Uterus (tissue), 2 donors: ENCODE results near the gene ST8SIA1.

ENCODE experiments used
- POLR2A ChIP-seq, 2 donors: fragments of 450-650 bp; IDR thresholded peaks; one replicate each; pipeline ENCODE4 v1.6.1; 2016; ENCODE audit warnings: antibody characterized with exemption in 2 of 2, mild to moderate bottlenecking in 1 of 2, moderate library complexity in 1 of 2
- TF ChIP-seq, protein P1 (sequence below), 4 experiments: fragments of 200-600 bp in 2 of 4; fragments of 450-650 bp in 2 of 4; sonication (generic) in 2 of 4; IDR thresholded peaks; one replicate each; pipeline ENCODE4 v1.5.1; 2016 to 2019; ENCODE audit warnings: antibody characterized with exemption in 4 of 4, mild to moderate bottlenecking in 2 of 4, moderate library complexity in 1 of 4

- TF ChIP-seq, protein P1, sequence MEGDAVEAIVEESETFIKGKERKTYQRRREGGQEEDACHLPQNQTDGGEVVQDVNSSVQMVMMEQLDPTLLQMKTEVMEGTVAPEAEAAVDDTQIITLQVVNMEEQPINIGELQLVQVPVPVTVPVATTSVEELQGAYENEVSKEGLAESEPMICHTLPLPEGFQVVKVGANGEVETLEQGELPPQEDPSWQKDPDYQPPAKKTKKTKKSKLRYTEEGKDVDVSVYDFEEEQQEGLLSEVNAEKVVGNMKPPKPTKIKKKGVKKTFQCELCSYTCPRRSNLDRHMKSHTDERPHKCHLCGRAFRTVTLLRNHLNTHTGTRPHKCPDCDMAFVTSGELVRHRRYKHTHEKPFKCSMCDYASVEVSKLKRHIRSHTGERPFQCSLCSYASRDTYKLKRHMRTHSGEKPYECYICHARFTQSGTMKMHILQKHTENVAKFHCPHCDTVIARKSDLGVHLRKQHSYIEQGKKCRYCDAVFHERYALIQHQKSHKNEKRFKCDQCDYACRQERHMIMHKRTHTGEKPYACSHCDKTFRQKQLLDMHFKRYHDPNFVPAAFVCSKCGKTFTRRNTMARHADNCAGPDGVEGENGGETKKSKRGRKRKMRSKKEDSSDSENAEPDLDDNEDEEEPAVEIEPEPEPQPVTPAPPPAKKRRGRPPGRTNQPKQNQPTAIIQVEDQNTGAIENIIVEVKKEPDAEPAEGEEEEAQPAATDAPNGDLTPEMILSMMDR (IDR thresholded peaks at IDR 0.05), result no peak
- TF ChIP-seq POLR2A (IDR thresholded peaks at IDR 0.05), result no peak
These were observed 45.5 kb upstream of the ST8SIA1 start for GRCh38 chr12:22380031-22380430.
